ENCODE results near the gene DYNC1I1.

DNA sequence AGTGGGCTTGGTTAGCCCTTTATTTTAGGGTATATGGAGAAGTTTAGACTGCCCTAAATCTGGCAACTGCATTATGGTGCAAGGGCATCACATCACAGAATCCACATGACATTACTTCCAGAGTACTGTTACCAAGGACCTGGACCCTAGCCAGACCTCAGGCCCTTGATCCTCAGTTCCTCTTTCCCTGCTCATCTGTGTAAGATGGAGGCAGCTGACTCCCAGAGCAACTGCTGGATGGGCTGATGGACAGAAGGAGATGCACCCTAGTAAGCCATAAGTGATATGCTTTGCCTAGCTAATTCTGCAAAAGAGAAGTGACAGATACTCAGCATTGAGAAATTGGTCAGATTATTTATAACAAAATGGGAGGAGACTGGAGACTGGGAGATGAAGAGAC is 131.7 kb downstream of the DYNC1I1 start:
- TF ChIP-seq JUND (IDR thresholded peaks at IDR 0.05) (no peak), EGR1 (IDR thresholded peaks at IDR 0.05; ENCODE audit: low read depth in 2 of 2) (no peak), YY1 (IDR thresholded peaks at IDR 0.05) (no peak), RAD21 (IDR thresholded peaks at IDR 0.05) (no peak), NR2F2 (IDR thresholded peaks at IDR 0.05) (no peak), GABPA (IDR thresholded peaks at IDR 0.05 in 1 of 2, conservative IDR thresholded peaks at IDR 0.05 in 1 of 2) (no peak)
- TF ChIP-seq, protein P1, sequence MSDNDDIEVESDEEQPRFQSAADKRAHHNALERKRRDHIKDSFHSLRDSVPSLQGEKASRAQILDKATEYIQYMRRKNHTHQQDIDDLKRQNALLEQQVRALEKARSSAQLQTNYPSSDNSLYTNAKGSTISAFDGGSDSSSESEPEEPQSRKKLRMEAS (IDR thresholded peaks at IDR 0.05) = no peak
- TF ChIP-seq, protein P2, sequence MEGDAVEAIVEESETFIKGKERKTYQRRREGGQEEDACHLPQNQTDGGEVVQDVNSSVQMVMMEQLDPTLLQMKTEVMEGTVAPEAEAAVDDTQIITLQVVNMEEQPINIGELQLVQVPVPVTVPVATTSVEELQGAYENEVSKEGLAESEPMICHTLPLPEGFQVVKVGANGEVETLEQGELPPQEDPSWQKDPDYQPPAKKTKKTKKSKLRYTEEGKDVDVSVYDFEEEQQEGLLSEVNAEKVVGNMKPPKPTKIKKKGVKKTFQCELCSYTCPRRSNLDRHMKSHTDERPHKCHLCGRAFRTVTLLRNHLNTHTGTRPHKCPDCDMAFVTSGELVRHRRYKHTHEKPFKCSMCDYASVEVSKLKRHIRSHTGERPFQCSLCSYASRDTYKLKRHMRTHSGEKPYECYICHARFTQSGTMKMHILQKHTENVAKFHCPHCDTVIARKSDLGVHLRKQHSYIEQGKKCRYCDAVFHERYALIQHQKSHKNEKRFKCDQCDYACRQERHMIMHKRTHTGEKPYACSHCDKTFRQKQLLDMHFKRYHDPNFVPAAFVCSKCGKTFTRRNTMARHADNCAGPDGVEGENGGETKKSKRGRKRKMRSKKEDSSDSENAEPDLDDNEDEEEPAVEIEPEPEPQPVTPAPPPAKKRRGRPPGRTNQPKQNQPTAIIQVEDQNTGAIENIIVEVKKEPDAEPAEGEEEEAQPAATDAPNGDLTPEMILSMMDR (IDR thresholded peaks at IDR 0.05; ENCODE audit: low read depth, low read length, missing input control) = no peak
- TF ChIP-seq, protein P3, sequence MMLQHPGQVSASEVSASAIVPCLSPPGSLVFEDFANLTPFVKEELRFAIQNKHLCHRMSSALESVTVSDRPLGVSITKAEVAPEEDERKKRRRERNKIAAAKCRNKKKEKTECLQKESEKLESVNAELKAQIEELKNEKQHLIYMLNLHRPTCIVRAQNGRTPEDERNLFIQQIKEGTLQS (IDR thresholded peaks at IDR 0.05) = no peak
- TF ChIP-seq, protein P4, sequence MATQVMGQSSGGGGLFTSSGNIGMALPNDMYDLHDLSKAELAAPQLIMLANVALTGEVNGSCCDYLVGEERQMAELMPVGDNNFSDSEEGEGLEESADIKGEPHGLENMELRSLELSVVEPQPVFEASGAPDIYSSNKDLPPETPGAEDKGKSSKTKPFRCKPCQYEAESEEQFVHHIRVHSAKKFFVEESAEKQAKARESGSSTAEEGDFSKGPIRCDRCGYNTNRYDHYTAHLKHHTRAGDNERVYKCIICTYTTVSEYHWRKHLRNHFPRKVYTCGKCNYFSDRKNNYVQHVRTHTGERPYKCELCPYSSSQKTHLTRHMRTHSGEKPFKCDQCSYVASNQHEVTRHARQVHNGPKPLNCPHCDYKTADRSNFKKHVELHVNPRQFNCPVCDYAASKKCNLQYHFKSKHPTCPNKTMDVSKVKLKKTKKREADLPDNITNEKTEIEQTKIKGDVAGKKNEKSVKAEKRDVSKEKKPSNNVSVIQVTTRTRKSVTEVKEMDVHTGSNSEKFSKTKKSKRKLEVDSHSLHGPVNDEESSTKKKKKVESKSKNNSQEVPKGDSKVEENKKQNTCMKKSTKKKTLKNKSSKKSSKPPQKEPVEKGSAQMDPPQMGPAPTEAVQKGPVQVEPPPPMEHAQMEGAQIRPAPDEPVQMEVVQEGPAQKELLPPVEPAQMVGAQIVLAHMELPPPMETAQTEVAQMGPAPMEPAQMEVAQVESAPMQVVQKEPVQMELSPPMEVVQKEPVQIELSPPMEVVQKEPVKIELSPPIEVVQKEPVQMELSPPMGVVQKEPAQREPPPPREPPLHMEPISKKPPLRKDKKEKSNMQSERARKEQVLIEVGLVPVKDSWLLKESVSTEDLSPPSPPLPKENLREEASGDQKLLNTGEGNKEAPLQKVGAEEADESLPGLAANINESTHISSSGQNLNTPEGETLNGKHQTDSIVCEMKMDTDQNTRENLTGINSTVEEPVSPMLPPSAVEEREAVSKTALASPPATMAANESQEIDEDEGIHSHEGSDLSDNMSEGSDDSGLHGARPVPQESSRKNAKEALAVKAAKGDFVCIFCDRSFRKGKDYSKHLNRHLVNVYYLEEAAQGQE (IDR thresholded peaks at IDR 0.05) = no peak
- TF ChIP-seq, protein P5, sequence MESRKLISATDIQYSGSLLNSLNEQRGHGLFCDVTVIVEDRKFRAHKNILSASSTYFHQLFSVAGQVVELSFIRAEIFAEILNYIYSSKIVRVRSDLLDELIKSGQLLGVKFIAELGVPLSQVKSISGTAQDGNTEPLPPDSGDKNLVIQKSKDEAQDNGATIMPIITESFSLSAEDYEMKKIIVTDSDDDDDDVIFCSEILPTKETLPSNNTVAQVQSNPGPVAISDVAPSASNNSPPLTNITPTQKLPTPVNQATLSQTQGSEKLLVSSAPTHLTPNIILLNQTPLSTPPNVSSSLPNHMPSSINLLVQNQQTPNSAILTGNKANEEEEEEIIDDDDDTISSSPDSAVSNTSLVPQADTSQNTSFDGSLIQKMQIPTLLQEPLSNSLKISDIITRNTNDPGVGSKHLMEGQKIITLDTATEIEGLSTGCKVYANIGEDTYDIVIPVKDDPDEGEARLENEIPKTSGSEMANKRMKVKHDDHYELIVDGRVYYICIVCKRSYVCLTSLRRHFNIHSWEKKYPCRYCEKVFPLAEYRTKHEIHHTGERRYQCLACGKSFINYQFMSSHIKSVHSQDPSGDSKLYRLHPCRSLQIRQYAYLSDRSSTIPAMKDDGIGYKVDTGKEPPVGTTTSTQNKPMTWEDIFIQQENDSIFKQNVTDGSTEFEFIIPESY (IDR thresholded peaks at IDR 0.05) = no peak
